ENCODE results near the gene MAPK7. TPM values are rescaled to one million over a fixed set of nuclear protein-coding genes. Genes with fewer than 3 reads are reported as not detected.
A peak's percentile ranks its signal among the peaks of the same experiment; 100 is the strongest.

Gene MAPK7
- total and polyA plus RNA-seq, 2 experiments from 2014 or later = 26.1 to 49.0 TPM

GRCh38 chr17:19375732-19376131, 2.6 kb upstream of the MAPK7 start:
- no peak overlapping the region for H3K27ac ChIP-seq
- WGBS (ENCODE audit: low lambda C conversion rate, missing lambda C conversion rate) = 94% methylated on average over 1 of the region's 1 CpG
- no peak for DNase-seq (ENCODE audit: low spot score)

DNA sequence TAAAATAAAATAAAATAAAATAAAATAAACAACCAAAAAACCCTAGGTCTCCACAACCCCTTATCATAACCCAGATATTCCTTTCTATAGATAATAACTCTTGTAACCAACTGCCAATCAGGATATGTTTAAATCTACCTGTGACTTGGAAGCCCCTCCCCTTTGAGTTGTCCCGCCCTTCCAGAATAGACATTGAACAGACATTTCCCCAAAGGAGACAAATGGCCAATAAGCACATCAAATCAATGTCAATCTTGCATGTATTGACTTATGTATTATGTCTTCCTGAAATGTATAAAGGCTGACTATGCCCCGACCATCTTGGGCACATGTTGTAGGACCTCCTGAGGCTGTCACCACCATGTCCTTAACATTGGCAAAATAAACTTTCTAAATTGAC, 1.5 kb upstream of the MAPK7 start:
- Histone ChIP-seq H3K4me1 (ENCODE audit: insufficient read depth) (no peaks in the 10 kb centered on the region), H3K36me3 (replicated peaks; ENCODE audit: insufficient read depth, low read depth) (no peaks in the 10 kb centered on the region), H3K79me2 (peaks cover 27% of the 10 kb centered on the region), H3K27ac (peak overlapping the region; percentile 91), H4K20me1 (ENCODE audit: insufficient read depth, poor library complexity, severe bottlenecking) (no peaks in the 10 kb centered on the region), H3K4me2 (peak overlapping the region; percentile 86), H2AFZ (peak overlapping the region; percentile 34), H3K27me3 (no peaks in the 10 kb centered on the region), H3K9me3 (ENCODE audit: low read depth) (no peaks in the 10 kb centered on the region), H3K4me3 (peak overlapping the region; percentile 47), H3K9me2 (replicated peaks; ENCODE audit: insufficient read depth) (no peaks in the 10 kb centered on the region)
- DNase-seq (ENCODE audit: low spot score) = no peak
- WGBS (ENCODE audit: low lambda C conversion rate, missing lambda C conversion rate) = 51% methylated on average over 2 of the region's 2 CpGs
- no peak for TF ChIP-seq CTCF (IDR thresholded peaks at IDR 0.05; ENCODE audit: poor library complexity)
- no peak for TF ChIP-seq EZH2phosphoT487 (IDR thresholded peaks at IDR 0.05; ENCODE audit: low read depth, severe bottlenecking, unreplicated experiment)
- no peak for TF ChIP-seq EZH2 (IDR thresholded peaks at IDR 0.05; ENCODE audit: borderline replicate concordance)

More at GRCh38 chr17:19375732-19376131, 2.6 kb upstream of the MAPK7 start:
- no peak overlapping the region for H3K4me2 ChIP-seq
- no peaks in the 10 kb centered on the region for H4K20me1 ChIP-seq (ENCODE audit: insufficient read depth, poor library complexity, severe bottlenecking)
- H3K27me3 ChIP-seq = no peaks in the 10 kb centered on the region
- H2AFZ ChIP-seq = no peak overlapping the region
- TF ChIP-seq EZH2phosphoT487 (IDR thresholded peaks at IDR 0.05; ENCODE audit: low read depth, severe bottlenecking, unreplicated experiment) (no peak), CTCF (IDR thresholded peaks at IDR 0.05; ENCODE audit: poor library complexity) (no peak), EZH2 (IDR thresholded peaks at IDR 0.05; ENCODE audit: borderline replicate concordance) (no peak)
- no peaks in the 10 kb centered on the region for H3K36me3 ChIP-seq (replicated peaks; ENCODE audit: insufficient read depth, low read depth)
- H3K4me3 ChIP-seq = no peak overlapping the region
- H3K79me2 ChIP-seq = peaks cover 22% of the 10 kb centered on the region
- H3K4me1 ChIP-seq (ENCODE audit: insufficient read depth) = no peaks in the 10 kb centered on the region
- no peaks in the 10 kb centered on the region for H3K9me3 ChIP-seq (ENCODE audit: low read depth)
- H3K9me2 ChIP-seq (replicated peaks; ENCODE audit: insufficient read depth) = no peaks in the 10 kb centered on the region

- no peaks in the 10 kb centered on the region for H3K36me3 ChIP-seq (replicated peaks; ENCODE audit: insufficient read depth, low read depth)
- peaks cover 27% of the 10 kb centered on the region for H3K79me2 ChIP-seq
- peak overlapping the region; percentile 34 for H2AFZ ChIP-seq
- H4K20me1 ChIP-seq (ENCODE audit: insufficient read depth, poor library complexity, severe bottlenecking) = no peaks in the 10 kb centered on the region
- TF ChIP-seq EZH2phosphoT487 (IDR thresholded peaks at IDR 0.05; ENCODE audit: low read depth, severe bottlenecking, unreplicated experiment) (no peak), CTCF (IDR thresholded peaks at IDR 0.05; ENCODE audit: poor library complexity) (no peak), EZH2 (IDR thresholded peaks at IDR 0.05; ENCODE audit: borderline replicate concordance) (no peak)
- WGBS (ENCODE audit: low lambda C conversion rate, missing lambda C conversion rate) = 1% methylated on average over 67 of the region's 67 CpGs
- H3K9me3 ChIP-seq (ENCODE audit: low read depth) = no peaks in the 10 kb centered on the region
- H3K4me3 ChIP-seq = peak overlapping the region; percentile 47
- peak; percentile 99 for DNase-seq (ENCODE audit: low spot score)
- H3K27ac ChIP-seq = peak overlapping the region; percentile 91
- H3K4me1 ChIP-seq (ENCODE audit: insufficient read depth) = no peaks in the 10 kb centered on the region
- peak overlapping the region; percentile 86 for H3K4me2 ChIP-seq
- H3K9me2 ChIP-seq (replicated peaks; ENCODE audit: insufficient read depth) = no peaks in the 10 kb centered on the region
- H3K27me3 ChIP-seq = no peaks in the 10 kb centered on the region
These were observed 489 bp upstream of the MAPK7 start for GRCh38 chr17:19377602-19378415.
